HG03135 (cell line): Measurements from ENCODE around the gene BLOC1S6.

ENCODE experiments used
- ATAC-seq: cut with Tn5 transposase; IDR thresholded peaks from one replicate; pipeline ENCODE4 v1.9.1; 2021; ENCODE audit warnings: mild to moderate bottlenecking, moderate library complexity; ENCODE audit not compliant: unreplicated experiment

The BLOC1S6 gene

DNA sequence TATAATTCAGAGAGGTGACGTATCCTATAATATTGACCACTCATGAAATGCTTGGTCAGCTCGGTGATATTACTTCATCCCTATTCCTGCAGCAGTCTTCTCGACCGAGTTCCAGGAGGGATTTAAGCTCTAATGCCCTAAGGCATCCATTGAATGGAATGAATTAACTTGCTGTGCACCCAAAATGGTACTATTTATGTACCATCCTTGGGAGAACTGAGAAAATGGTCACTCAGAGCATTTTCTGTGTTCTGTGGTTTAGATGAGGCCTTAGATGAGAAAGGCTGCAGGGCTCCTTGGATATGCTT is 638 bp downstream of the BLOC1S6 start:
- ATAC-seq, result no peak

DNA sequence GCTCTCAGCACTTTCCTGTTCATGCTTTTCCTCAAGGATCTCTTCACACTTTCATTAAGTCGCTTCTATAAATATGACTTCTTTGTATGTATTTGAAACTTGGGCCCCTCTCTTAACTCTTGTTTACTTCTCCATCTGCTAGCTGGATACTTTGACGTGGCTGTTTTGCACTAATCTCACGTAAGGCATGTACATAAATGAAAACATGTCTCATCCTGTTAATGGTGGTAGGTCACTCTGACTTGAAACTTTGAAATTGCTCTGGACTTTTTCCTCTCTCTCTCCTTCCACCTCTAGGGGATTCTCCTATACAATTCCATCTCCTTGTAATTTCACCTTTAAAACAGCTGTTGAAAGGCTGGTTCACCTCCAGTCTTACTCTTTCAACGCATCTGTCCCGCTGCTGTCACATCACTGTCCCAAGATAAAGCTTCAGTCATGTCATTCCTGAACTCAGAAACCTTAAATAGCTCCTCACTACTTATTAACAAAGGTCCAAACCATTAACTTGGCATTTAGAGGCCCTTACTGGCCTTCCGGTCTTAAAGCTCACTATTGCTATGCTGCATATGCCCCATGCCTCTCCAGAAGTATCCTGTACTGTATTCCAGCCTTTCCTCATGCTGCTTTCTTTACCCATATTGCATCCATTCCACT is 1.2 kb downstream of the BLOC1S6 start:
- no peak for ATAC-seq

DNA sequence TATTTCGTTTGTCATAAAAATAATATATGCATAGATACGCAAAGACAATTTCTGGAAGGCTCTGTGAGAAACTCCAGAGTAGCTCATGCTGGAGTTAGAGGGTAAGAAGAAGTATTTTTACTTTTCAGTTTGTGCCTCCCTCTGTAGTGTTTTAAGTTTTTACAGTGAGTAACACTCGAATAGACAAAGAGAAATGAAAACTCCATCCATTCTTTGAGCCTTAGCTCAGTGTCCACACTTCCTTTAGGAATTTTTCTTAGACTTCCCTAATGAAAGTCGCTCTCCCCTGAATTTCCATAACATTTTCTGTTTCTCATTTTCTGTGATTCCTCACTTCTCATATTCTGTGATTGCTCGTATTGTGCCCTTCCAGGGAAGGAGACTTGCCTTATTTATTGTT is 2.1 kb downstream of the BLOC1S6 start:
- ATAC-seq, result no peak

DNA sequence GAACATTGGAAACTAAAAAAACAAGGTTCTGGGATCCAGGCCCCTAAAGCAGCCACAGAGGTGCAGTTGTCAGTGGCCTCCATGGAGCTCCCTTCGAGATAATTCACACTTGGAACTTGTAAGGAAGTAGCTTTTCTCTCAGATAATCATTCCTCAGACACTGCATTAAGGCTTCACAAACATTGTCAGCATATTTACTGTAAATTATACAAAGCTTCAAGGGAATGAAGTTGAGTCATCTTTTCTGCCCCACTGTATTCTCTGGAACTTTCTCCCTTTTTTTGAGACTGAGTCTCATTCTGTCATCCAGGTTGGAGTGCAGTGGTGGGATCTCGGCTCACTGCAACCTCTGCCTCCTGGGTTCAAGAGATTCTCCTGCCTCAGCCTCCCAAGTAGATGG is 7.1 kb downstream of the BLOC1S6 start:
- ATAC-seq, result no peak

DNA sequence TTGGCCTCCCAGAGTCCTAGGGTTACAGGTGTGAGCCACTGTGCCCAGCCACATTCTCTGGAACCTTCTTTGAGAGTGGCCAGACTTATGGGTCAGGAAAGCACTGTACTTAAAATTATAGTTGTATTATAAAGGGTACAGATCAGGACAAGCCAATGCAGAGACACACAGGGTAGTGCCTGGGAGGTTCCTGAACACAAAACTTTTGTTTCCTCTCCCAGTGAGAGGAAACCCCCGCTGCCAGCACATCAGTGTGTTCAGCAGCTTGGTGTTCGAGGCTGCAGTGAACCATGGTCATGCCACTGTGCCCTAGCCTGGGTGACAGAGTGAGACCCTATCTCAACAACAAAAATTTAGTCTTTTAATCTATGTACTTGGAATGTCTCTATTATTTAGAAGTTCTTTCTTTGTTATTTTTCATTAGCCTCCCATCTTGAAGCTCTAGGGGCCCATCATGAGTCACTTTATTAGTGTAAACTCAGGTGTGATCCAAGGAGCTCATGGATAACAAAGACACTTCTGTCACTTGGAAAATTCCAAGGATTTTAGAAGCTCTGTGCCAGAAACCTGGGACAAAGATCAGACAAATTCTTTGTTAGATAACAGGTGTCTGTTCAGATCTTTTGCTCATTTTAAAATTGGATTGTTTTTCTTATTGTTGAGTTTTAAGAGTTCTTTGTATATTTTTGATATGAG is 7.8 kb downstream of the BLOC1S6 start:
- ATAC-seq, result no peak

DNA sequence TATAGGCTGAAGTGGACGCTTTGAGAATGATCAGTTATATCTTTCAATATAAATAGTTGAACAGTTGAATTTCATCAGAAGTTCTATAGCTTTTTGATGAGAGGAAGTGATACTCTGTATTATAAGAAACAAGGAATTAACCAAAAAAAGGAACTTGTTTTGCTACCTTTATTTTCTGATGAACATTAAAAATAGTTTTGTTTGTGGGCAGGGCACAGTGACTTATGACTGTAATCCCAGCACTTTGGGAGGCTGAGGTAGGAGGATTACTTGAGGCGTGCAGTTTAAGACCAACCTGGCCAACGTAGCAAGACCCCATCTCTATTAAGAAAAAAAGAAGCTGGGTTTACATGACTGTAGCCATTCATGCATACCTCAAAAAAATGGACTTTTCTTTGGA is 16.7 kb downstream of the BLOC1S6 start:
- no peak for ATAC-seq

DNA sequence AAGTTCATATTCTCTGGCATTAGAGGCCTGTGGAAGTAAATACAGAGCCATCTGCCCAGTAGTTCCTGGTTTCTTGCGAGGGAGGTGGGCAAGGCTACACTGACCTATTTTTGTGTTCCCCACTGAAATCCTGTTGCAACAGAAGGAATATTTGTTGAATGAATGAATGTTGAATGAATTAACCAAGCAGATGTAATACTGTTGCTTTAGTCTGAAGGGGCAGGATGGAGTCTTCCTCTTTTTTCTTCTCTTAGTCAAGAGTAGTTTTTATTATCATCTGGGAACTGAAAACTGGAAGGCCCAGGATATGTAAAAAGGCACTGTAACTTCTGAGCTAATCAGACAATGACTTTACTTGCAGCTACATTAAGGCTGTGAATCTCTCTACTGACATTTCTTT is 17.1 kb downstream of the BLOC1S6 start:
- no peak for ATAC-seq

DNA sequence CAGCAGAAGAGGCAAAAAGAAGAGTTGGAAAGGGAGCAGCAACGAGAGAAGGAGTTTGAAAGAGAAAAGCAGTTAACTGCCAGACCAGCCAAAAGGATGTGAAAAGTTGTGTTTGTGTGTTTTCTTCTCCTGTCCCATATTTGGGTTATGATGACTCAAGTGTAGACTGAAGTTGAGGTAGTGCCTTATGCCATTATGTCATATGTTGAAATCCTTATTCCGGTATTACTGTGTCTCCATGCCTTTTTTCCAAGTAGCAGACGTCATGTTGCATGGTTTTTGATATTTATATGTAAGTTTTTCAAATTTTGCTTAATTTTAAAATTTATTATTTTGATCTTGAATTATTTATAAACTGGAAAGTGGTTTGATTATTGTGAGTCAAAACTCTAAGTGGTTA is 19.2 kb downstream of the BLOC1S6 start:
- ATAC-seq, result no peak

DNA sequence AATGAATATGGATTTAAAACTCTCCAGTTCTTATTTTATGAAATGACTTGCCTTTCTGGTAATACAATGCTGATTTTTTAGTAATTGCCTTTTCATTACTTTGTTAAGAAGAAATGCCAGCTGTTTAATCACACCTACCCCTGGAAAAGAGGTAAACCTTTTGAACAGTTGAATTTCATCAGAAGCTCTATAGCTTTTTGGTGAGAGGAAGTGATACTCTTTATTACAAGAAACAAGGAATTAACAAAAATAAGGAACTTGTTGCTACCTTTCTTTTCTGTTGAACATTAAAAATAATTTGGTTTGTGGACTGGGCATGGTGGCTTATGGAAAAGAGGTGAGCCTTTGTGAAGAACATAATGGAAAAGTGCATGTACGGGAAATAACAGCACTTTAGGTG is 19.7 kb downstream of the BLOC1S6 start:
- ATAC-seq, result no peak

DNA sequence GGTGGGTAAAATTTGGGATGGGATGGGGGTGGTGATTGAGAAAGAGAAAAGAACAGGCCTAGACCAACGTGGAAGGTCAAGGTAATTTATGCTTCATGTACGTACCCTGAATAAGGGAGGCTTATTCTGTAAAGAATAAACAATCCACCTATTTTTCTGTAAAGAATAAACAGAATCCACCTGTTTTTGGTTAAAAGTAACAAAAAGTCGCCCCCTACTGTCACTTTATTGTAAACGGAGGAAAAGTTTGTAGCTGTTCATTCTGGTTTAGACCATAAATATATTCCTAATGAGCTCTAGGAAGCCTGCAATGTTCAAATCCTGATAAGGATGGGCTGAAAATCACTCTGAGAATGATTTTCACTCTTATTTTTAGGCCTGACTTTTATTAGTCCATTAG is 24.1 kb downstream of the BLOC1S6 start:
- no peak for ATAC-seq

DNA sequence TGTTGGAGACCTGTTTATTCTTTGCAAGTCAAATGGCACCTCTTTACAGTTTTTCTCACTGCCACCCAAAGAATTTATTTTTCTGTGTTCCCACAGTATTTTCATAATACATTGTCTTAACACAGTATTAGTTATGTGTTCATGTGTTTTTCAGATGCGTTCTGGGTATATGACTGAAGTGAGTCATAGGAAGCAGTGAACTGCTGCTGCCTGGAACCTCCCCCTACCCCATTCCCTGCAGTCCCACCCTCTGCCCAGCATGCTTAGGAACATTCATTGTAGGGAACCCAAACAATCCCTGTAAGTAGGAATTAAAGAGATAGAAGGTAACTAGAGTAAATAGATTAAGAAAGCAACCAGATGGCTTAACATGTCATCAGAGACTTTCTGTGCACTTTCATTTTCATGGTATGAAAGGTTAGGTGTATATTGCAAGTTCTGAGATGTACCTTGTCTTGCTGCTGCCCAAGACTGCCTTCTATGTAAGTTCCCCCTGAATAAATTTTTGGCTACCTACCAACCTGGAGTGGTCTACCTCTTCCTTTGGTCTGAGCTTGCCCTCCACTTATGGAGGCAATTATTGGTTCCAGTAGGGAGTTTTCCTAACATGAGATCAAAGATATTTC is 25.7 kb downstream of the BLOC1S6 start:
- ATAC-seq, result no peak

DNA sequence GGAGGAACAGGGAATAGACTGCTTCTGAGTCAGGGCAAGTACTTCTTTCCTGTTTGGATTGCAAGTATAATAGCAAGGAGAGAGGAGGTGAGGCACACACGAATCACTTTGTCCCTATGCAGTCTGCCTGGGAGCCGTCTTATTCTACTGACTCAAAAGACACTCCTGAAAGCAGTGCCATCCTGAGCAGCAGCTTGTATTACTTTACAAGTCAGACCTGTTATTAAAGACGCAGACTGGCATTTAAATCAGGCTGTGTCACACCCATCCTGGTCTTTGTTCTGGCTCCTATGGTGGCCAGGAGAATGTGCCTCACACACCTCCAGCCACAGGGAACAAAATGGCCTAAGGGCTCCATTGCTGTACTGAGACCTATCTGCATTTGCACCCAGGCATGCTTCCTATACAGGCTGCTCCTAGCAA is 29.7 kb downstream of the BLOC1S6 start:
- ATAC-seq, result no peak

DNA sequence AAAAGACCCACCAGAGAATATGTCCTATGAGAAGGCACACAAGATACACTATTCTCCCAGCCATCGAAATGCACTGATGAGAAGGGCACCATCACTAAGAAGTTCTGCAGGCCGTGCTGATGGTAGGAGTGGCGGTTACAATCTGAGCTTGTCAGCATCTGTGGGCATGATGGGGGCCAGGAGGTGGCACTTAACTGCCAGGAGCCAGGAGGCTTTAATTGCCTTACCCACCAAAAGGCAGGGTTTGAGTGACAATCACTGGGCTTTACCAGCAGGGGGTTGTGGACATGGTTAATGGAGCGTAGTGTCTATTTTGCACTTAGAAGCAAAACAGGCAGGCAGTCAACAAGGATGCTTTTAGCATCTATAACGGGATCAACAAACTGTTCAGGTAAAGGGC is 31.6 kb downstream of the BLOC1S6 start:
- no peak for ATAC-seq

DNA sequence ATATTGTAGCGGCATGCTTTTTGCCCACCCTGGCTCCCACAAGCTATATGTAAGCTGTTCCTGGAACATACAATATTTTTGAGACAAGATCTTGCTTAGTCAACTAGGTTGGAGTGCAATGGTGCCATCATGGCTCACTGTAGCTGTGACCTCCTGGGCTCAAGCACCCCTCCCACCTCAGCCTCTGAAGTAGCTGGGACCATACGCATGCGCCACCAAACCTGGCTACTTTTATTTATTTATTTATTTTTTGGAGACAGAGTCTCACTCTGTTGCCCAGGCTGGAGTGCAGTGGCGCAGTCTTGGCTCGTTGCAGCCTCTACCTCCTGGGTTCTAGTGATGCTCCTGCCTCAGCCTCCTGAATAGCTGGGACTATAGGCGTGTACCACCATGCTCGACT is 41.0 kb downstream of the BLOC1S6 start:
- no peak for ATAC-seq

DNA sequence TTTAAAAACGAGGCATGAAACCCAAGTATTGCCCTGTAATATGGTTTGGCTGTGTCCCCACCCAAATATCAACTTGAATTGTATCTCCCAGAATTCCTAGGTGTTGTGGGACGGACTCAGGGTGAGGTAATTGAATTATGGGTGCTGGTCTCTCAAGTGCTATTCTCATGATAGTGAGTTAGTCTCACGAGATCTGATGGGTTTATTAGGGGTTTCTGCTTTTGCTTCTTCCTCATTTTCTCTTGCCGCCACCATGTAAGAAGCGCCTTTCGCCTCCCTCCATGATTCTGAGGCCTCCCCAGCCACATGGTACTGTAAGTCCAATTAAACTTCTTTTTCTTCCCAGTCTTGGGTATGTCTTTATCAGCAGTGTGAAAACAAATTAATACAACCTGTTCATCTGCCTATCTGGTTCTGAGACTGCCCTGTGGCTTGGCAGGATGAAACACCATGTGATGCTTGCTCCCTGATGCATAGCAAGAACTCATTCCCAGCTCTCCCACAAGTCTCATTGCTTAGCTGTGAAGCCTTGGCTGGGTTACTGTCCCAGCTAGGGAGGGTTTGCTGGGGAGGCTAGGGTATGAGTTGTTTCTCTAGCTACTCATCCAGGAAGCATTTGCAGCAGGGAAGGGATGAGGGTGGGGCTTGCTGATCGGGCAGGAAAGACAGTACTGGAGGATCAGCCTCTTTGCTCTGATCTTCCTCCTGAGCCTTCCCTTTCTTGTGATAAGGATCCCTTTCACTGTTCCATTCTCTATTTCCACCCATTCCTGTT is 43.9 kb downstream of the BLOC1S6 start:
- no peak for ATAC-seq

DNA sequence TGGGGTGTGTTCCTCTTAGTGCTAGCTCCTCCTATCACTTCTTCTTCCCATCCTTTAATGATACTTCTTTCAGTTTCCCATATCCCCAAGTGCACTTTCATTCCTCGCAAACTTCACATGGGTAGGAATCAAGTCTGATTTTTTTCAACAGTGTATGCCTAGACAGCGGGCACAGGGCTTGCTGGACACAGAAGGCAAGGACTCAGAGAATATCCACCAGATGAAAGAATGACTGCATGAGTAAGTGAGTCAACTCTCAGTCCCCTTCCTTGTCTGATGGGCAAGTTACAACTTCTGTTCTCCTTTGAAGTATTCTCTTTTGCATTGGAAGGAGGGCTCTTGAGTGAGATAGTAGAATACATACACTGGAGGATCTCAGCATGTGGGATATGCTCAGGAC is 44.6 kb downstream of the BLOC1S6 start:
- no peak for ATAC-seq

DNA sequence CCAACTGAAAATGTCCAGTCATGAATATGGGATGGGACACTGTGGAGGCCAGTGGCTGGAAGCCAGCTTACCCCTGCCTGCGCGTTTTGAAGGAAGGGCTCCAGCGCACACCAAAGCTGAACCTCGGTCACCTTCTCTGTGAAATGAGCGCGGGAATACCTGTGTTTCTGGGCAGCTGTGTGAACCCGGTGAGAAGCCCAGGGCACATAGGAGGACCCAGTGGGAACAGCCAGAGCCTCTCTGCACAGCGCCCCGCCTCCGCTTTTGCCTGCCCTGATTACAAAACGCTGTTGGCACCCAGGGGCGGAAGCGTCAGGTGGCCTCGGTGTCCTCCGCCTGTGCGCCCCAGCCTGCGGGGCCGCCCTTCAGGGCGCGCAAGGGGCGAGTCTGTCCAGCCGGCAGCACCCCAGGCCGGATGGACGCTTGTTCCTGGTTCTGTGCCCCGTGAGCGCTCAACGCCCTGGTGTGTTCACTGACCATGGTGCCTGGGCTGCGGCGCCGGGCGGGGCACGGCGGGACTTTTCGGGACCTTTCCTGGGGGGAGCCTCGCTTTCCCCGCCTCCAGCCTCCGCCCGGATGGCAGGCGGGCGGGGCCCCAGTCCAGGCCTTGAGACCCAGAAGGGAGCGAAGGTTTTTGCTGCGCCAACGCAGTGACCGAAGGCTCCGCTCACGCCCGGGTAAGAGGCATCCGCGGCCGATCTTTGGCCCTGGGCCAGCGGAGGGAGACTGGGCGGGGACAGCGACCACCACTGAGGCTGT is 47.4 kb downstream of the BLOC1S6 start, which contains the start of gene SQOR:
SQOR (plus strand) TSS at position 598 of the 759 bp plus-strand sequence. CDS start 23,895 bp downstream, outside the sequence.
- ATAC-seq, result peak; percentile 66

DNA sequence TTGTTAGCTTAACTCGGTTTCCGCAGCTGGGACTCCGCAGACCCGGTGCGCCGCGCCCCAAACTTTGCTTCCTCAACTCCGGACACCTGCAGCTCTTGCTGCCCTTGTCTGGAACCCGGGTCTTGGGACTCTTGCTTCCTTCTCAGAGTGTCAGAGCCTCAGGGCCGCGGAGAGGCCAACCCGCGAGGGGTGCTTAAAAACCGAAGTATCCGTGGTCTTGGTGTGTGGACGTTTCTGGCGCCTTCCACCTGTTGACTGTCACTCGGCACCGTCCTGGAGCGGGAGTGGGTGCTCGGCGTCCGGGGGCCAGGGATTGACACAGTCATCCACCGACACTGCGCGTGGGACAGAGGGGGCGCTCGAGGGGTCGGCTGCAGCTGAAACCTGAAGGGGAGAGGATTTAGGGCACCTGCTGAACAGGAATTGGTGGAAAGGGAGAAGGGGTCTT is 48.0 kb downstream of the BLOC1S6 start:
- ATAC-seq, result peak; percentile 54

DNA sequence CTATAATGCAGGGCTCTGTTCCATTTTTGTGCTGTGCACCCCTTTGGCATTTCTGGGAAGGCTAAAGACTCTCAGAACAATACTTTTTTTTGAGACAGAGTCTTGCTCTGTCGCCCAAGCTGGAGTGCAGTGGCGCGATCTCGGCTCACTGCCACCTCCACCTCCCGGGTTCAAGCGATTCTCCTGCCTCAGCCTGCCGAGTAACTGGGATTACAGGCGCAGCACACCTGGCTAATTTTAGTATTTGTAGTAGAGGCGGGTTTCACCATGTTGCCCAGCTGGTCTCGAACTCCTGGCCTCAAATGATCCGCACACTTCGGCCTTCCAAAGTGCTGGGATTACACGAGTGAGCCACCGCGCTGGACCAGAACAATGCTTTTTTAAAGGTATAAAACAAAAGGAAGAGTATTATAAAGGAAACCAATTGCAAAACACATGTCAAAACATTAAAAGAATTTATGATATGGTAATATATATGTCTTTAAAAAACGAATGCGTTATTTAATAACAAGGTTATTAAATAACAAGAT is 48.6 kb downstream of the BLOC1S6 start:
- ATAC-seq, result no peak

DNA sequence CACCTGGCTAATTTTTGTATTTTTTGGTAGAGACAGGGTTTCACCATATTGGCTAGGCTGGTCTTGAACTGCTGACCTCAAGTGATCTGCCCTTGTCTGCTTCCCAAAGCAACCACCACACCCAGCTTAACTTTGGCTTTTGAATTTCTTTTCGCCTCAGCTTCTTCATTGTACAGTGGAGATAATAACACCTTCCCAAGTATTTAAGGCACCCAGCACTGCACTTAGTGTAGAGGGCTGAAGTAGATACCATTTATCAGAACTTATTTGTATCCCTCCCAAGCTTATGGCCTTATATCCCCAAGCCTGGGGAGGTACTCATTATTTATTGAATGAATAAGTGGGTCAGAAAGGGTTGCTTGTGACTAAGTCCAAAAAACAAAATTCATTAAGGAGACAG is 50.0 kb downstream of the BLOC1S6 start:
- ATAC-seq, result no peak
